A673 (cell line): Measurements from ENCODE around the gene TNFRSF6B. TPM values are rescaled to one million over a fixed set of nuclear protein-coding genes. Genes with fewer than 3 reads are reported as not detected.

Experiments
- BruUV-seq: library from RNA; stranded (reverse); fragments of 400-500 nt; replicated peaks from 2 replicates; lab custom pipeline; 2021; lab: Mats Ljungman, UMichigan
- CTCF ChIA-PET: fragments of 300-600 bp; sonication (Branson Sonifier 250); formaldehyde crosslinking; loops from one replicate; lab custom pipeline; 2022; ENCODE audit warnings: antibody characterized with exemption; lab: Charles Lee
- POLR2A ChIA-PET: fragments of 300-600 bp; sonication (Branson Sonifier 250); formaldehyde crosslinking; loops from one replicate; lab custom pipeline; 2022; ENCODE audit warnings: antibody characterized with exemption; ENCODE audit not compliant: low non-redundant PET; lab: Charles Lee
- DNase-seq: peaks from one replicate; pipeline ENCODE4 v3.0.0-alpha.2; 2015; ENCODE audit warnings: low spot score
- H3K27ac ChIP-seq: fragments of 200-600 bp; sonication (generic); 2 replicates; pipeline ENCODE4 v1.5.1; 2016; ENCODE audit warnings: mixed run types, low read depth, mild to moderate bottlenecking, mixed read lengths, antibody characterized with exemption, low read length; ENCODE audit not compliant: poor library complexity, severe bottlenecking
- H3K27me3 ChIP-seq: fragments of 200-600 bp; sonication (generic); replicated peaks from 2 replicates; pipeline ENCODE4 v1.6.1; 2017; ENCODE audit warnings: mixed run types, low read depth, mild to moderate bottlenecking, mixed read lengths, antibody characterized with exemption, low read length; ENCODE audit not compliant: insufficient read depth, poor library complexity
- H3K36me3 ChIP-seq: fragments of 200-600 bp; sonication (generic); 2 replicates; pipeline ENCODE4 v1.6.1; 2016; ENCODE audit warnings: mixed run types, mild to moderate bottlenecking, mixed read lengths, antibody characterized with exemption, low read length; ENCODE audit not compliant: insufficient read depth, poor library complexity, severe bottlenecking
- H3K4me1 ChIP-seq: fragments of 200-600 bp; sonication (generic); 2 replicates; pipeline ENCODE4 v1.6.1; 2017; ENCODE audit warnings: mixed run types, mild to moderate bottlenecking, mixed read lengths, antibody characterized with exemption, low read length; ENCODE audit not compliant: insufficient read depth, poor library complexity, severe bottlenecking
- H3K4me3 ChIP-seq: fragments of 200-600 bp; sonication (generic); 2 replicates; pipeline ENCODE4 v1.5.1; 2016; ENCODE audit warnings: low read depth, mixed run types, mild to moderate bottlenecking, mixed read lengths, low read length; ENCODE audit not compliant: poor library complexity, severe bottlenecking
- H3K9me3 ChIP-seq: fragments of 200-600 bp; sonication (generic); 2 replicates; pipeline ENCODE4 v1.6.1; 2016; ENCODE audit warnings: mixed run types, low read depth, mild to moderate bottlenecking, mixed read lengths, antibody characterized with exemption, low read length; ENCODE audit not compliant: poor library complexity, severe bottlenecking
- EZH2 ChIP-seq: fragments of 200-600 bp; sonication (generic); IDR thresholded peaks from 2 replicates; pipeline ENCODE4 v1.6.1; 2017; ENCODE audit warnings: borderline replicate concordance, low read depth, mild to moderate bottlenecking, mixed read lengths, antibody characterized with exemption, low read length; ENCODE audit not compliant: poor library complexity, severe bottlenecking
- intact Hi-C: fragments of 100-400 bp; cut with micrococcal nuclease; formaldehyde crosslinking; loops from one replicate; pipeline ENCODE4 v1.10.0; 2022; ENCODE audit not compliant: unreplicated experiment
- total RNA-seq: library from RNA; stranded (reverse); gene quantifications from 2 replicates; pipeline ENCODE4 v1.2.3, GENCODE V29; 2021
- TF ChIP-seq, protein P1 (sequence below): fragments of 300-800, 200-600 bp; sonication (generic); conservative IDR thresholded peaks from 2 replicates; pipeline ENCODE4 v1.5.1; 2017; ENCODE audit warnings: low read depth, mild to moderate bottlenecking, antibody characterized with exemption, low read length, moderate library complexity, mixed read lengths

TNFRSF6B gene
- total RNA-seq, 1 experiment from 2014 or later = not detected

DNA sequence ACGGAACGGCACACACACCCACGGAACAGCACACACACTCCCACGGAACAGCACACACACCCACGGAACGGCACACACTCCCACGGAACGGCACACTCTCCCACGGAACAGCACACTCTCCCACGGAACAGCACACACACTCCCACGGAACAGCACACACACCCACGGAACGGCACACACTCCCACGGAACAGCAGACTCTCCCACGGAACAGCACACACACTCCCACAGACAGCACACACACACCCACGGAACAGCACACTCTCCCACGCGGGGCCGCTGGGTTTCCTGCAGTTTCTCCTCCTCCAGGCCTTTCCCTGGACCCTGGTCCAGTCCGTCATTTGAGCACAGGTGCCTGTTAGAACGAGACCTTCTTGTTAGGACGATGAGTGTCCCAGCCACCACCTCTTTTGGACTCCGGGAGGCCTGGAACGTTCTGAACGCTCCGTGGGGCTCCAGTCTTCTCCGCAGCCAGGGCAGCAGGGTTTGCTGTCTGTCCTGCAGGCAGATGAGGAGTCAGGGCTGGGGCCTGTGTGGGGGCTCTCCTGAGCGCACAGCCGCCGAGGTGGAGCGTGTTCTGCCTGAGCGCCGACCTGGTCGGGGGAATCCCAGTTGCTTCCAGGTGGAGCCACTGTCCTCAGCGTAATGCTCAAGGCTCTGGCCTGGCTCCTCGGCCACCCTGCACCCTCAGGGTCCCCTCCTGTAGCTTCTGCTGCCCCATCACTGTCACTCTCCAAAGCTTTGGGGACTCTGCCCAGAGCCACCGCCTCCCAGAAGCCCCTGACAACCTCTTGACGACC lies 17.6 kb upstream of the TNFRSF6B start:
- peaks cover 6% of the 10 kb centered on the region for H3K36me3 ChIP-seq
- no peak for DNase-seq
- peaks cover 8% of the 10 kb centered on the region for H3K4me1 ChIP-seq
- TF ChIP-seq EZH2 = no peak
- TF ChIP-seq, protein P1, sequence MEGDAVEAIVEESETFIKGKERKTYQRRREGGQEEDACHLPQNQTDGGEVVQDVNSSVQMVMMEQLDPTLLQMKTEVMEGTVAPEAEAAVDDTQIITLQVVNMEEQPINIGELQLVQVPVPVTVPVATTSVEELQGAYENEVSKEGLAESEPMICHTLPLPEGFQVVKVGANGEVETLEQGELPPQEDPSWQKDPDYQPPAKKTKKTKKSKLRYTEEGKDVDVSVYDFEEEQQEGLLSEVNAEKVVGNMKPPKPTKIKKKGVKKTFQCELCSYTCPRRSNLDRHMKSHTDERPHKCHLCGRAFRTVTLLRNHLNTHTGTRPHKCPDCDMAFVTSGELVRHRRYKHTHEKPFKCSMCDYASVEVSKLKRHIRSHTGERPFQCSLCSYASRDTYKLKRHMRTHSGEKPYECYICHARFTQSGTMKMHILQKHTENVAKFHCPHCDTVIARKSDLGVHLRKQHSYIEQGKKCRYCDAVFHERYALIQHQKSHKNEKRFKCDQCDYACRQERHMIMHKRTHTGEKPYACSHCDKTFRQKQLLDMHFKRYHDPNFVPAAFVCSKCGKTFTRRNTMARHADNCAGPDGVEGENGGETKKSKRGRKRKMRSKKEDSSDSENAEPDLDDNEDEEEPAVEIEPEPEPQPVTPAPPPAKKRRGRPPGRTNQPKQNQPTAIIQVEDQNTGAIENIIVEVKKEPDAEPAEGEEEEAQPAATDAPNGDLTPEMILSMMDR = no peak
- ChIA-PET CTCF (no interaction called here), POLR2A (interaction anchor here (0.5 kb wide), 1 partner anchor 54 kb away, joined by 5 read pairs; no protein-coding TSS in a partner anchor)
- intact Hi-C loops = no loop called here
- BruUV-seq = no TSS peak
- no peak overlapping the region for H3K27ac ChIP-seq
- H3K9me3 ChIP-seq = no peaks in the 10 kb centered on the region
- H3K27me3 ChIP-seq = no peaks in the 10 kb centered on the region
- H3K4me3 ChIP-seq = no peak overlapping the region

- TF ChIP-seq, protein P1 = no peak
- no peak for TF ChIP-seq EZH2
- CTCF ChIA-PET = no interaction called here
- BruUV-seq = no TSS peak
- no peaks in the 10 kb centered on the region for H3K9me3 ChIP-seq
- POLR2A ChIA-PET = interaction anchor here (0.5 kb wide), 1 partner anchor 55 kb away, joined by 5 read pairs; no protein-coding TSS in a partner anchor
- H3K4me1 ChIP-seq = peaks cover 8% of the 10 kb centered on the region
- H3K36me3 ChIP-seq = peaks cover 3% of the 10 kb centered on the region
- H3K4me3 ChIP-seq = no peak overlapping the region
- DNase-seq = no peak
- no peaks in the 10 kb centered on the region for H3K27me3 ChIP-seq
- intact Hi-C loops = no loop called here
- H3K27ac ChIP-seq = no peak overlapping the region
Measured at GRCh38 chr20:63679799-63680305, 16.6 kb upstream of the TNFRSF6B start.

DNA sequence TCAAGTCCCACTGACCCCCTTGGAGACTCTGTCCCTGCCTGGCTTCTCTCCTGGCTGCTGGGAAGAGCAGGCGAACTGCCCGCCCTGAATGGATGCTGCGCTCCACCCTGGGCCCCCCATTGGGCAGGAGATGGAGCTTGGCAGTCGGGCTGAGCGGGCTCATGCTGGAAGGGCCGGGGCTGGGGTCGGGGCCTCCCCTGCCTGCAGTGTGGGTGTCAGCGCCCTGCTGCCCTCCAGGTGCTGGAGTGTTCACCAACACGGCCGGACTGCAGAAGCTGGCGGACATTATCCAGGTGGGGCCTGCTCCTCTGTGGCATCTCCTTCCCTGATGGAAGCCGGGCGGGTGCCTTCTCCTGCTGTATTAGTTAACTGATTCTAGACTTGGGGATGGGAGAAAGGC lies 16.0 kb upstream of the TNFRSF6B start:
- ChIA-PET POLR2A (no interaction called here), CTCF (no interaction called here)
- no peaks in the 10 kb centered on the region for H3K9me3 ChIP-seq
- no peaks in the 10 kb centered on the region for H3K27me3 ChIP-seq
- intact Hi-C loops = no loop called here
- no peak overlapping the region for H3K27ac ChIP-seq
- no TSS peak for BruUV-seq
- TF ChIP-seq EZH2 = no peak
- TF ChIP-seq, protein P1 = no peak
- H3K4me3 ChIP-seq = no peak overlapping the region
- no peak for DNase-seq
- H3K4me1 ChIP-seq = peaks cover 8% of the 10 kb centered on the region
- peaks cover 3% of the 10 kb centered on the region for H3K36me3 ChIP-seq
